ENCODE data around the gene SARS1.
"Not testable (repeated sequence)": the region's sequence is repeated elsewhere in the genome, so short reads cannot be mapped to it uniquely, and the experiment has no call there.

SARS1 gene

DNA sequence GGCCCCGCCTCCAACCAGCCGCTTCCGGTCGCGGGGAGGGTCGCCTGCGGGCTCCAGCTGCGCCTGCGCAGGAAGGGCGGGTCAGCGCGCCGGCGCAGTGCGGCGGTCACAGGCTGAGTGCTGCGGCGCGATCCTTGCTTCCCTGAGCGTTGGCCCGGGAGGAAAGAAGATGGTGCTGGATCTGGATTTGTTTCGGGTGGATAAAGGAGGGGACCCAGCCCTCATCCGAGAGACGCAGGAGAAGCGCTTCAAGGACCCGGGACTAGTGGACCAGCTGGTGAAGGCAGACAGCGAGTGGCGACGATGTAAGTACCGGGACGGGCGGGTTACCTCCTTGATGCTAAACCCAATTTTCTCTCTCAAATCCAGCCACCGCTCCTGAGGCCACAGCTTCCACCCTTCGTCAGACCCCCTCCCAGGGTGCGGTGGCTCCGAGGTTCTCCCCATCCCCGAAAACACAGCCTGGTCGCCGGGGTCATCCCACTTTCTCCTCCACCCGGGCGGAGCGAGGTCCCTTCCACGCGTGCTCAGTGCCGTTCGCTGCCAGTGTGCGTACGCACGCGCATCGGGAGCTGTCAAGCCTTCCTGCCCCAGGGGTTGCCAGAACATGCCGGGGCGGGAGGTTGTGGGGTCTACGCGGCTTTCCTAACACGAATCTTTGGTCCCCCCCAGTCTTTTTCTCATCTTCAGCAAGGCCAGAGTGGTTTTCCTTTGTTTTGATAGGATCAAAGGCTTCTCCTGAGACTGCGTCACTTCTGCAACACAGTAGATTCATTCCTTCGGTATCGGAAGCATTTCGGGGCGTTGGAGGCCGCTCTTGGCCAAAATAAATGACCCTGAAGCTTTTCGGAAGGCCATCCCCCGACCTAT, at the start of gene SARS1:
TSS of gene SARS1 (plus strand) at position 95 of the 870 bp plus-strand sequence. CDS start at position 170, 75 bp downstream.
- peak; percentile 71 for DNase-seq

- no peak for DNase-seq
These were observed 49.2 kb upstream of the SARS1 start for GRCh38 chr1:109164538-109164937.

GRCh38 chr1:109167001-109167506, 46.7 kb upstream of the SARS1 start:
- DNase-seq, result no peak

- DNase-seq, result peak; percentile 43
These were observed 43.5 kb upstream of the SARS1 start for GRCh38 chr1:109170035-109170764.

DNA sequence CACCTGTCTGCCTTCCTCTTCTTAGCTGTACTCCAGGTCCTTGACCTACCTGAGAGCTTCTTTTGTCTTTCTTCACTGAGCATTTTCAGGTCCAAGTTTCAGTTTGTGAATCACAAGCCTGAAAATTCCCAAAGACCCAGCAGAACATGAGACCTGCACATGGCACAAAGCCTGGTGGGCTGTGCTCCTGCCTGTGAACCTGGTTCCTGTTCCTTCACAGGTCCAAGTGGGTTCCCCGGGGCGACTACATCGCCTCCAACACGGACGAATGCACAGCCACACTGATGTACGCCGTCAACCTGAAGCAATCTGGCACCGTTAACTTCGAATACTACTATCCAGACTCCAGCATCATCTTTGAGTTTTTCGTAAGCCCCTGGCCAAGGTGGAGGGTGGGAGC, 42.1 kb upstream of the SARS1 start:
- no peak for DNase-seq

DNA sequence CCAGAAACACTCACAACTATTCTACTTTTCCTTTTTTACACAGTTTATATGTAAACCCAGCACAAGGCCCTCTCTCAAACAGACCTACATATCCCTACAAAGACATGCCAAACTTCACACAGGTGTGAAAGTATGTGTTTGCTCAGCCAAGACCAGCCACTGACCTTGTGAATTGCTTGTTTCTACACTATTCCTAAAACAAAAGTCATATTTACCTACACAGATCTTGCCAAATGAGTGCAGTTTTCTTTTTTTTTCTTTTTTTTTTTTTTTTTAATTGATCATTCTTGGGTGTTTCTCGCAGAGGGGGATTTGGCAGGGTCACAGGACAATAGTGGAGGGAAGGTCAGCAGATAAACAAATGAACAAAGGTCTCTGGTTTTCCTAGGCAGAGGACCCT, 37.4 kb upstream of the SARS1 start:
- DNase-seq, result not testable (repeated sequence)

DNA sequence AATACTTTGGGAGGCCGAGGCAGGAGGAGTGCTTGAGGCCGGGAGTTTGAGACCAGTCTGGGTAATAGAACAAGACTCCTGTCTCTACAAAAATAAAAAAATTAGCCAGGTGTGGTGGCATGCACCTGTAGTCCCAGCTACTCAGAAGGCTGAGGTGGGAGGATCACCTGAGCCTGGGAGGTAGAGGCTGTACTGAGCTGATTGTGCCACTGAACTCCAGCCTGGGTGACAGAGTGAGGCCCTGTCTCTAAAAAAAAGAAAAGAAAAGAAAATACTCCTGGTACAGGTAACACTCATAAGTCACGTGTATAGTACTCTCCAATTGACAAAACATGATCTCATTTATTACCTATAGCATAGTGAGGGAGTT, 33.0 kb upstream of the SARS1 start:
- not testable (repeated sequence) for DNase-seq

DNA sequence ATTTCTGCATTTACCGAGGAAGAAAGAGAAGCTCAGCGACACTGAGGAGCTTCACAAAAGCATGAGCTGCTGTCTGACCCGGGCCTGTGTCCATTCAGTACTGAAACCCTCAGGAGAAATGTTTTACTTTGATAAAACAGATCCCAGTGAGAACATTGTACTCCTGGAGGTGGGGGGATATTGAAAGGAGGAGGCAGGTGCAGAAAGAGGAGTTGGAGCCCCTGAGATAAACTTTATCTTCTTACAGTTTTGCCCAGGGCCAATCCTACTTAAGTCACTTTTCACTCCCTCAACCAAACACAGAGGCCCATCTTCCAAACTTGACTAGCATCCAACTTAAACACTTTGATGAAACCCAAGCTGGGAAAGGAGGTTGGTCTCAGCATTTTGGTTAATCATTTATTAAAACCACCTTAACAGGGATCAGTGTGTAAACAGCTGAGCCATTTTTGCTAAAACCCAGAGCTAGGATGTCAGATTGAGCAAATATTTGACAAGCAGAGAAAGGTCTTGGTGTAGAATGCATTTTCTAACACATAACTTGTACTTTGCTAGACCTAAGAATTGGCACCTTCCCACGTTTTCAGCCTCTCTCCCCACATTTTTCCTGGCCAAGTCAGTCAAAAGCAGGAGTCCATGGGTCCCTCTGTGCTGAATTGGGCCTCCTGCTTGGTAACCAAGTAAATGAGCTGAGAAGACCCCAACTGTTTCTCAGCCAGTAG, 32.5 kb upstream of the SARS1 start:
- DNase-seq, result peak; percentile 51

GRCh38 chr1:109181807-109182163, 31.9 kb upstream of the SARS1 start:
- no peak for DNase-seq

- DNase-seq, result no peak
These were observed 30.5 kb upstream of the SARS1 start for GRCh38 chr1:109183058-109183738.

GRCh38 chr1:109184687-109185086, 29.0 kb upstream of the SARS1 start:
- DNase-seq, result no peak

- no peak for DNase-seq
These were observed 28.4 kb upstream of the SARS1 start for GRCh38 chr1:109185357-109185756.

- peak; percentile 51 for DNase-seq
These were observed 27.6 kb upstream of the SARS1 start for GRCh38 chr1:109185990-109186732.

DNA sequence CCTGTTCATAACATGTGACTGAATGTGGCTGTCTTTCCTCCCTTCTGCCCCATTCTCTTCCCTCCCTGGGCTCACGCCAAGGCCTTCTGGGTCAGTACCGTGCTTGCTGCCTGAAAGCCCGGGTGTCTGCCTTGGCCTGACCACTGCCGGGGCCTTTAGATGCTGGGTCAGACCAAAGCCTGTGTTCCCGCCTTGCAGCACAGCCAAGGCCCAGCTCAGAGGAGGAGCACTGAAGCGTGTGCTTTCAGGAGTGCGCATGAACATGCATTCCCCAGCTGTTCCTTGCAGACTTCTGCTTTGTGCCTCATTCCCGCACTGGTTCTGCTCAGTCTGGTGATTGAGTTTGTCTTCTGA, 27.0 kb upstream of the SARS1 start:
- DNase-seq, result peak; percentile 55

DNA sequence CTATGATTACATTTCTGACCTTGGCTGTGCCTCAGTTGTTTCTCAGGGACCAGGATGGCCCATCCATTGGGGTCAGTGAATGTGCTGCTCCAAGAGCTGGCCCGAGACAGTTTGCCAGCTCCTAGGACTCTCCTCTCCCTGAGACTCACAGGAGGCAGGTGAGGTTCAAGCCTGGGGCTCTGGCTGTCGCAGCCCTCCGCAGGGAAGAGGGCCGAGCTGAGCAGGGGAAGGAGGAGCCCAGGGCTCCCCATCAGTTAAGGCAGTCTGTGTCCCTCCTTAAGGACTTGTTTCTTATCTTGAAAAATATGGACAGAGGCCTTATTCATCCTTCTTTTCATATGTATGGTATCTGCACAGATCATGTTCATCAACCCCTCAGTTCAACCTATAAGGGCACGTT, 26.6 kb upstream of the SARS1 start:
- DNase-seq, result no peak

- DNase-seq, result no peak
These were observed 25.5 kb upstream of the SARS1 start for GRCh38 chr1:109188200-109188599.

DNA sequence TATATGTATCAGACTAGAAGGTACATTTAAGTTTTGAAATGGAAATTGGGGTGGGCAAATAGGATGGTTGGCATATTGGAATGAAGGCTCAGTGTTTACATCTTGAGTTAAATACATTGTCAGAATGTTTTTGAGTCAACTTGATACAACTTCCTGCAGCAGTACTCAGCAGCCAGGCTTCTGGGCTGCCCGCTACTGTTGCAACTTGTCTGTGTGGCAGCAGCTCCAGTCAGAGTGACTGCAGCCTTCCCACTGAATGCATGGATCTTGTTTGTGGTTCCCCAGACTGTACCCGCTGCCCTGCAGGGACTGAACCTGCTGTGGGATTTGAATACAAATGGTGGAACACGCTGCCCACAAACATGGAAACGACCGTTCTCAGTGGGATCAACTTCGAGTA, 24.9 kb upstream of the SARS1 start:
- no peak for DNase-seq

DNA sequence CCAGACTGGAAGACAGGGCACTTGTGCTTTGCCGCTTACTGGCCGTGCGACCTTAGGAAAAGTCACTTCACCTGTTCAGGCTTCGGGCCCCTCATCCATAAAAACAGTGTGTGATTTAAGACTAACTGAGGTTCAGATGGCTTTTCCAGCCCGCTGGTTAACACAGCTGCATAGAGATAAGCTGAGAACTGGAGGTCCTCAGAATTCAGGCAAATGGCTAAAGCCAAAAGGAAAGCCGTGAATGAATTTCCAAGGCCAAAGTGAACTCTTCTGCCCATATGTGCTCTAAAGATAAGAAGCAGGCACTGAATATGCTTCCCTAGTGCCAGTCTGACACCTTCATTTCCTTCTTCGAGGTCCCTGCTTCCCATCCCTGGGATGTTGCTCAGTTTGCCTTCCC, 23.5 kb upstream of the SARS1 start:
- no peak for DNase-seq

DNA sequence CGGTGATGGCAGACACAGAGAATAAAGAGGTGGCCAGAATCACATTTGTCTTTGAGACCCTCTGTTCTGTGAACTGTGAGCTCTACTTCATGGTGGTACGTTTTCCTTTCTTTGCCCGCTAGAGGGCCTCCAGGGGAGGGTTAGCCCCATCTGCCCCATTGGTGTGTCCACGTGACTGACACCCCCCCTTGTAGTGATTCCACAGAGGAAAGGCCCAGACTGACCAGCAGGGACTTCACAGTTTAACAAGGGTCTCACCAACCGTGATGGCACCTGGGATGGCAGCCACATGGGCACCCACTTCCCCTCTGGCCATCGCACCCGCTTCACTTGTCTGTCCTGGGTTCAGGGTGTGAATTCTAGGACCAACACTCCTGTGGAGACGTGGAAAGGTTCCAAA, 22.3 kb upstream of the SARS1 start:
- no peak for DNase-seq

DNA sequence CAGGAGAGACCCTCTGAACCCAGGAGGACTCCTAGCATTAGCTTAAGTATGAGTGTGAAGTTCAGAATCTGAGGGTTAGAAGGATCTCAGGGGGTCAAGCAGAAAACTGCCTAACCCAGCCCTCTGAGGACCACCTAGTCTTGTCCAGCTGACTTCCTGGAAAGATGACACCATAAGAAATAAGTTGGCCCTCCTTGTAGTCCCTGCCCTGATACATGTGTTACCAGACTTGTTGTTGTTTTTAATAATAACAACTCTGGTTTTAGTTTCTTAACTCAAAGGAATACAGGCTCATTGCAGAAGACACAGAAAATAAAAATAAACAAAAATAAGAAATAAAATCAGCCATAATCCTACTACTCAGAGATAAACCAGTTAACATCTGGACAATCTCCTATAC, 21.8 kb upstream of the SARS1 start:
- DNase-seq, result no peak

- DNase-seq, result no peak
These were observed 21.3 kb upstream of the SARS1 start for GRCh38 chr1:109192433-109192832.

Data from NCI-H446 treated with DMSO at 0.1 percent for 48 hours (cell line).